ENCODE data around the gene SPRED2.

DNA sequence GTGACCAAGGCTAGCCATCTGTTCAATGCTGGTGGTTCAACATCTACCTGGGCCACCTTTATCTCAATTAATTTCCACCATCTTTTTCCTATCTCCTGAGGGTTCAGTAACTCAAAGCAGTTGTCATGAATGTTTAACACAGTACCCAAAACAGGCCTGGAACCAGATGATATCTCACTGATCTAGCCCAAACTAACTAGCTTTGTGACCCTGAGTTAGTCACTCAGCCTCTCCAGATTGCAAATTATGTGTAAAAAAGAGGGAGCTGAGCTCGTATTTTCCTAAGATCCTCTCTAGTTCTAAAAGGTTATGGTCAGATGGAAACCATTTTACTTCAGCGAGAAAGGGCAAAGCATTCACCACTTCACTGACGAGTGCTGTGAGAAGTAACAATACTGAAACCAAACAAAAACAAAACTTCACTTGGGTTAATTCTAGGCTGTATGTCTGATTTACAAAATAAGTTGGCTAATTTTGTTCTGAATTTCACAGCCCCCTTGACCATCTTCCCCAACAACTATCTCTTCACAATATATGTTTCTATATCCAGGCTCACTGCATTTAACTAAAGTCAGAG is 14.8 kb downstream of the SPRED2 start:
- TF ChIP-seq, protein P1, sequence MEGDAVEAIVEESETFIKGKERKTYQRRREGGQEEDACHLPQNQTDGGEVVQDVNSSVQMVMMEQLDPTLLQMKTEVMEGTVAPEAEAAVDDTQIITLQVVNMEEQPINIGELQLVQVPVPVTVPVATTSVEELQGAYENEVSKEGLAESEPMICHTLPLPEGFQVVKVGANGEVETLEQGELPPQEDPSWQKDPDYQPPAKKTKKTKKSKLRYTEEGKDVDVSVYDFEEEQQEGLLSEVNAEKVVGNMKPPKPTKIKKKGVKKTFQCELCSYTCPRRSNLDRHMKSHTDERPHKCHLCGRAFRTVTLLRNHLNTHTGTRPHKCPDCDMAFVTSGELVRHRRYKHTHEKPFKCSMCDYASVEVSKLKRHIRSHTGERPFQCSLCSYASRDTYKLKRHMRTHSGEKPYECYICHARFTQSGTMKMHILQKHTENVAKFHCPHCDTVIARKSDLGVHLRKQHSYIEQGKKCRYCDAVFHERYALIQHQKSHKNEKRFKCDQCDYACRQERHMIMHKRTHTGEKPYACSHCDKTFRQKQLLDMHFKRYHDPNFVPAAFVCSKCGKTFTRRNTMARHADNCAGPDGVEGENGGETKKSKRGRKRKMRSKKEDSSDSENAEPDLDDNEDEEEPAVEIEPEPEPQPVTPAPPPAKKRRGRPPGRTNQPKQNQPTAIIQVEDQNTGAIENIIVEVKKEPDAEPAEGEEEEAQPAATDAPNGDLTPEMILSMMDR (IDR thresholded peaks at IDR 0.05 in 8 of 11, conservative IDR thresholded peaks at IDR 0.05 in 3 of 11) = no peak
- TF ChIP-seq POLR2AphosphoS5 (IDR thresholded peaks at IDR 0.05) = no peak

All from spleen (tissue), 7 donors.